ENCODE results near the gene ART4. TPM values are rescaled to one million over a fixed set of nuclear protein-coding genes. Genes with fewer than 3 reads are reported as not detected.

ART4 gene
- total RNA-seq, 2 experiments from 2014 or later: not detected

- intact Hi-C loops (cut with DNase I, micrococcal nuclease): loop anchor here (2.0 kb wide), 3 partner anchors 122 to 424 kb away; partner anchors contain the start of gene RERG (in 2 of the 2)
Measured at GRCh38 chr12:14844401-14844800, 1.1 kb upstream of the ART4 start.

GRCh38 chr12:14842315-14842714, 1.0 kb downstream of the ART4 start:
- H3K27ac Mint-ChIP-seq: no peak overlapping the region
- DNase-seq: no peak
- Histone ChIP-seq H3K4me1 (ENCODE audit: insufficient read depth, low read length) (peaks cover 3% of the 10 kb centered on the region), H3K27me3 (ENCODE audit: control insufficient read depth in 1 of 2, insufficient read depth in 2 of 2, low read length in 2 of 2) (no peaks in the 10 kb centered on the region), H3K27ac (ENCODE audit: low read depth in 1 of 2, low read length in 2 of 2) (no peak overlapping the region), H3K4me3 (ENCODE audit: low read length) (no peak overlapping the region), H3K36me3 (ENCODE audit: insufficient read depth, low read length) (no peaks in the 10 kb centered on the region), H3K9me3 (ENCODE audit: control insufficient read depth in 1 of 2, insufficient read depth in 1 of 2, low read length in 2 of 2) (no peaks in the 10 kb centered on the region)
- H3K4me1 Mint-ChIP-seq (ENCODE audit: low read depth): peaks cover 9% of the 10 kb centered on the region
- POLR2A ChIA-PET: no interaction called here
- no peak for TF ChIP-seq CTCF (IDR thresholded peaks at IDR 0.05)
- no peak for ATAC-seq (ENCODE audit: poor library complexity)
- peaks cover 13% of the 10 kb centered on the region for H3K27me3 Mint-ChIP-seq
- intact Hi-C loops (cut with DNase I, micrococcal nuclease): no loop called here
- no peaks in the 10 kb centered on the region for H3K36me3 Mint-ChIP-seq (ENCODE audit: low read depth)
- CTCF ChIA-PET: no interaction called here
- no peak overlapping the region for H3K4me3 Mint-ChIP-seq
- H3K9me3 Mint-ChIP-seq: no peaks in the 10 kb centered on the region

More at GRCh38 chr12:14844401-14844800, 1.1 kb upstream of the ART4 start:
- Mint-ChIP-seq H3K4me3 (no peak overlapping the region), H3K27me3 (peaks cover 6% of the 10 kb centered on the region), H3K9me3 (no peaks in the 10 kb centered on the region), H3K36me3 (ENCODE audit: low read depth) (no peaks in the 10 kb centered on the region), H3K4me1 (ENCODE audit: low read depth) (peaks cover 9% of the 10 kb centered on the region), H3K27ac (no peak overlapping the region)
- no peak for DNase-seq
- no peak overlapping the region for H3K4me3 ChIP-seq (ENCODE audit: low read length)
- no peaks in the 10 kb centered on the region for H3K9me3 ChIP-seq (ENCODE audit: control insufficient read depth in 1 of 2, insufficient read depth in 1 of 2, low read length in 2 of 2)
- H3K36me3 ChIP-seq (ENCODE audit: insufficient read depth, low read length): no peaks in the 10 kb centered on the region
- no peak for TF ChIP-seq CTCF (IDR thresholded peaks at IDR 0.05)
- no peak overlapping the region for H3K27ac ChIP-seq (ENCODE audit: low read depth in 1 of 2, low read length in 2 of 2)
- peaks cover 3% of the 10 kb centered on the region for H3K4me1 ChIP-seq (ENCODE audit: insufficient read depth, low read length)
- ATAC-seq (ENCODE audit: poor library complexity): no peak
- no peaks in the 10 kb centered on the region for H3K27me3 ChIP-seq (ENCODE audit: control insufficient read depth in 1 of 2, insufficient read depth in 2 of 2, low read length in 2 of 2)
- ChIA-PET CTCF (interaction anchor here (0.6 to 1.7 kb wide), 2 partner anchors 139 to 151 kb away, joined by 3 to 5 read pairs; no protein-coding TSS in a partner anchor), POLR2A (interaction anchor here (1.4 kb wide), 1 partner anchor 151 kb away, joined by 6 read pairs; no protein-coding TSS in a partner anchor)

GRCh38 chr12:14841761-14842160, 1.6 kb downstream of the ART4 start:
- no peak for ATAC-seq (ENCODE audit: poor library complexity)
- H3K9me3 Mint-ChIP-seq: no peaks in the 10 kb centered on the region
- H3K4me3 Mint-ChIP-seq: no peak overlapping the region
- no peak overlapping the region for H3K4me3 ChIP-seq (ENCODE audit: low read length)
- H3K9me3 ChIP-seq (ENCODE audit: control insufficient read depth in 1 of 2, insufficient read depth in 1 of 2, low read length in 2 of 2): no peaks in the 10 kb centered on the region
- no peak for DNase-seq
- H3K27me3 ChIP-seq (ENCODE audit: control insufficient read depth in 1 of 2, insufficient read depth in 2 of 2, low read length in 2 of 2): peaks cover 0 to 1% of the 10 kb centered on the region in 2 experiments
- no peak for TF ChIP-seq CTCF (IDR thresholded peaks at IDR 0.05)
- CTCF ChIA-PET: no interaction called here
- no peak overlapping the region for H3K27ac Mint-ChIP-seq
- H3K4me1 ChIP-seq (ENCODE audit: insufficient read depth, low read length): peaks cover 3% of the 10 kb centered on the region
- H3K36me3 Mint-ChIP-seq (ENCODE audit: low read depth): no peaks in the 10 kb centered on the region
- POLR2A ChIA-PET: no interaction called here
- no peak overlapping the region for H3K27ac ChIP-seq (ENCODE audit: low read depth in 1 of 2, low read length in 2 of 2)
- H3K27me3 Mint-ChIP-seq: peaks cover 17% of the 10 kb centered on the region
- intact Hi-C loops (cut with DNase I, micrococcal nuclease): no loop called here
- H3K4me1 Mint-ChIP-seq (ENCODE audit: low read depth): peaks cover 9% of the 10 kb centered on the region
- H3K36me3 ChIP-seq (ENCODE audit: insufficient read depth, low read length): no peaks in the 10 kb centered on the region
